ENCODE data around the gene POLR1D. TPM values are rescaled to one million over a fixed set of nuclear protein-coding genes. Genes with fewer than 3 reads are reported as not detected.

Gene POLR1D
- total and polyA plus RNA-seq, 8 donors: 100 to 164 (median 143) TPM

DNA sequence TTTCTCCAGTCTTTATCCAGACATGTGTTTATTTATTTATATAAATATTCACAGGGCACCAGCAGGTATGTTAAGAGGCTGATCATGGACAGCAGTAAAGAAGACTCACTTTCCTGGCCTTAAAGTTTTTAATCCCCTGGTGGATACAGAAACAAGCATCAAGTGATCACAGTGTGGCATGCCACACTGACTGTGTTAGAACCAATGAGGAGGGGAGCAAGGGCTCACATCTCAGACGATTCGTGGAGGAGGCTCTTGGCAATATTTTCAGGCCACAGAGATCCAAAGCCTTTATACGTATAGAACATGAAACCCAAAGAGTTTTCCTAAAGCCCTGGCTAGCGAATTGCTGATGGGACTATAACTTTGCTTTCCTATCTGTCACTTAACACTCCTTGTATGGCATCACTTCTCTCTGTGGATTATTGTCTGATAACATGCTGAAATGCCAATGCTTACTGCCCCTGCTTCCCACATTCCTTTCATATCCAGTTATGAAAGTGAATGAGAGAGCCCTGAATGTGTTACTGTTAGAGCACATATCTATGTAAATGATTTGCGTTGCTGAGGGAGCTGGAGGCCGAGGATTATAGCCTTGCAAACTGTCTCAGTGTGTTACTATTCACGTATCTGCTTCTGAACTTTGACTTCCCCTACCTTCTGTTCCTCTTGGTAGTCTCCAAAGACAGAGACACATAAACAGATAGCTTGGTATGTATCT is 37.6 kb downstream of the POLR1D start:
- TF ChIP-seq, protein P1, sequence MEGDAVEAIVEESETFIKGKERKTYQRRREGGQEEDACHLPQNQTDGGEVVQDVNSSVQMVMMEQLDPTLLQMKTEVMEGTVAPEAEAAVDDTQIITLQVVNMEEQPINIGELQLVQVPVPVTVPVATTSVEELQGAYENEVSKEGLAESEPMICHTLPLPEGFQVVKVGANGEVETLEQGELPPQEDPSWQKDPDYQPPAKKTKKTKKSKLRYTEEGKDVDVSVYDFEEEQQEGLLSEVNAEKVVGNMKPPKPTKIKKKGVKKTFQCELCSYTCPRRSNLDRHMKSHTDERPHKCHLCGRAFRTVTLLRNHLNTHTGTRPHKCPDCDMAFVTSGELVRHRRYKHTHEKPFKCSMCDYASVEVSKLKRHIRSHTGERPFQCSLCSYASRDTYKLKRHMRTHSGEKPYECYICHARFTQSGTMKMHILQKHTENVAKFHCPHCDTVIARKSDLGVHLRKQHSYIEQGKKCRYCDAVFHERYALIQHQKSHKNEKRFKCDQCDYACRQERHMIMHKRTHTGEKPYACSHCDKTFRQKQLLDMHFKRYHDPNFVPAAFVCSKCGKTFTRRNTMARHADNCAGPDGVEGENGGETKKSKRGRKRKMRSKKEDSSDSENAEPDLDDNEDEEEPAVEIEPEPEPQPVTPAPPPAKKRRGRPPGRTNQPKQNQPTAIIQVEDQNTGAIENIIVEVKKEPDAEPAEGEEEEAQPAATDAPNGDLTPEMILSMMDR (IDR thresholded peaks at IDR 0.05): no peak
- intact Hi-C loops (cut with DNase I): no loop called here
- DNase-seq: no peak
- no peak overlapping the region for H3K4me3 ChIP-seq
- H3K9me3 ChIP-seq: no peaks in the 10 kb centered on the region
- H3K36me3 ChIP-seq: peaks cover 0 to 10% of the 10 kb centered on the region in 2 donors
- H3K27me3 ChIP-seq: no peaks in the 10 kb centered on the region
- no peak for ATAC-seq
- H3K4me1 ChIP-seq: no peaks in the 10 kb centered on the region
- H3K27ac ChIP-seq: no peak overlapping the region

DNA sequence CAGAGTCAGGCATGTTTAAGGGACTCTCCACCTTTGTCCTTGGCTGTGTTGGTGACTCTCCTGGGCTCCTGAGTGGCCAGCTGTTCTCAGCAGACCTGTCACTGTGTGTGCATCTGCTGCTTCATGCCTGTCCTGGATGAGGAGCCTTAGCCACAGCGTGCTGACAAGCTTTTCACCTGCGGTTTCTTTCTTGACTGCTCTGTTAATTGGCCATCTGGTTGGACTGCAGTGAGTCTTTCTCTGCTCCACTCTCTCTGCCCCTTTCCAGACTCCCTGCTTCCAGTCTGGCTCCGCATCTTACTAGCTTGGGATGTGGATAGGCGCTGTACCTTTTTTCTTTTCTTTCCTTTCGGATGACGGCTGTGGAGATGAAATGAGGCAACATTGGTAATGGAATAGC is 38.8 kb downstream of the POLR1D start:
- Histone ChIP-seq H3K27me3 (no peaks in the 10 kb centered on the region), H3K4me1 (no peaks in the 10 kb centered on the region), H3K36me3 (peaks cover 0 to 10% of the 10 kb centered on the region in 2 donors), H3K27ac (no peak overlapping the region), H3K4me3 (no peak overlapping the region), H3K9me3 (no peaks in the 10 kb centered on the region)
- no peak for DNase-seq
- TF ChIP-seq, protein P1 (IDR thresholded peaks at IDR 0.05): no peak
- intact Hi-C loops (cut with DNase I): no loop called here
- no peak for ATAC-seq

DNA sequence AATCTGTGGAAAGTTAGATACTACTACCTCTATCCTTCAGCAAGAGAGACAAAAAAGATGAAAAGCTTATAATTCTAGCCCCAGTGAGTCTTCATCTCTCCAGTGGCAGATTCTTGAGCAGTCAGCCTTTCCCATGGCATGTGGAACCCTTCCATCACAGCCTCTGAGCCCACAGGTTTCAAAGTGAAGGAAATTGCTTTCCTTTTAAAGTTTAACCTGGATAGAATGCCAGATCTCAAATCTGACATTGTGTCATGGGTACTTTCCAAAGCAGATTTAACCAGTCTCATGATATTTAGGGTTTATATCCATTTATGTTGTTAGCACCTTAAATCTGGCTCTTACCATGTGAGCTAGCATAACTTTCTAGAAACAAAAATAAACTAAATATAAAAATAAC is 39.3 kb downstream of the POLR1D start:
- DNase-seq (no peak), ATAC-seq (no peak)
- Histone ChIP-seq H3K36me3 (peaks cover 0 to 15% of the 10 kb centered on the region in 2 donors), H3K27ac (no peak overlapping the region), H3K4me3 (no peak overlapping the region), H3K9me3 (no peaks in the 10 kb centered on the region), H3K27me3 (no peaks in the 10 kb centered on the region), H3K4me1 (no peaks in the 10 kb centered on the region)
- intact Hi-C loops (cut with DNase I): no loop called here
- TF ChIP-seq, protein P1 (IDR thresholded peaks at IDR 0.05): no peak

DNA sequence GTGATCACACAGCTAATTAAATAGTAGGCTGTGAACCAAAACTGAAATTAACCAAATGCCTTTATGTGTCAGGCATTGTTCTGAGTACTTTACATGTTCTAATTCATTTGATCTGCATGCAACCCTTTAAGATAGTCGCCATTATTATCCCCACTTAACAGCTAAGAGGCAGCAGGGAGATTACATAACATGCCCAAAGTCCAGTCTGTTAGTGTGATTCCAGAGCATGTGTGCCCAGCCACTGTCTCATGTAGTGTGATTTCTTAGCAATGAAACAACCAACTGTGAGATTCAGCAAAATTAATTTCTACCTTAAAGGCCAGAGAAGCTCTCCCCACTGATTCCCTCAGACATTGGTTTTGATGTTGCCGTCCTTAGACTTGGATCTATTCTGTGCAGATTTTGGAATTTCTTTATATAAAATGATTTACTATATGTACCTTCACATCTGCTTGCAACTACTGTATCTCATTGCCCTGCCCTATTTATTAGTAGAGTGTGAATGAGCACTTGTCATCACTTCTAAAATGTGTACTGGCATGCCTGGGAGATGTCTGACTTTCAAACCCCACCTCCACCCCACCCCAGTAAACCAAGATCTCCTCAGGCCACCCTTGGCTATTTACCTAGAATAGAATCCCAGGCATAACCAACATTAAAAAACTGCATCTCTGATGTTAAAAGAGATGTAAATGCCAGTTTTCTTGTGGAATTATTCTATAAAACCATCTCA is 41.2 kb downstream of the POLR1D start:
- H3K27me3 ChIP-seq: no peaks in the 10 kb centered on the region
- H3K4me3 ChIP-seq: no peak overlapping the region
- H3K27ac ChIP-seq: no peak overlapping the region
- H3K36me3 ChIP-seq: peaks cover 0 to 26% of the 10 kb centered on the region in 2 donors
- ATAC-seq (no peak), DNase-seq (no peak)
- TF ChIP-seq, protein P1 (IDR thresholded peaks at IDR 0.05): no peak
- no peaks in the 10 kb centered on the region for H3K9me3 ChIP-seq
- H3K4me1 ChIP-seq: no peaks in the 10 kb centered on the region
- intact Hi-C loops (cut with DNase I): no loop called here

DNA sequence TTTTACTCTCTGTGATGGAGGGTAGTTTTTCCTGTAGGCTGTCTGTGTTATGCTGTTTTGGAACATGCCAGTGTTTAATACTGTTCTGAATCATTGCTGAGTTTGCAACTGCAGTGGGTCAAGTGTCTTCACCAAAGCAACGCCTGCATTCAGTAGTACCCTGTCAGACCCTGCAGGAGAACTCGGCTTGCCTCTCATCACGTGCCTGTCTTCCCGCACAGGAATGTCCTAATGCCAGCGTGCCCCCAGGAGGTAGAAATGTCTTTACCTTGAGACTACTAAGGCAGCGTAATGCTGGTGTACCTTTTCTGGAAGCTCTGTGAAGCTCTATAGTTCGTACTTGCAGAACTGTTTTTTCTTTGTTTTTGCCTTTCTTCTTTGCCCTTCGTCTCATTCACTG is 42.3 kb downstream of the POLR1D start:
- intact Hi-C loops (cut with DNase I): no loop called here

More for the DNA sequence above, 42.3 kb downstream of the POLR1D start:
- Histone ChIP-seq H3K4me1 (no peaks in the 10 kb centered on the region), H3K4me3 (no peak overlapping the region), H3K27me3 (no peaks in the 10 kb centered on the region), H3K27ac (no peak overlapping the region), H3K9me3 (no peaks in the 10 kb centered on the region), H3K36me3 (peaks cover 0 to 25% of the 10 kb centered on the region in 2 donors)
- ATAC-seq (no peak), DNase-seq (no peak)
- TF ChIP-seq, protein P1 (IDR thresholded peaks at IDR 0.05): no peak
